GM12874 (cell line): ENCODE data around the gene CYP46A1.

Source experiments
- CTCF ChIP-seq: IDR thresholded peaks from 2 replicates; pipeline ENCODE4 v1.5.1; 2011; ENCODE audit warnings: low read depth, mild to moderate bottlenecking, control low read depth, low read length, moderate library complexity; ENCODE audit not compliant: insufficient read depth

Gene CYP46A1

GRCh38 chr14:99720941-99721791, 37.1 kb downstream of the CYP46A1 start:
- no peak for TF ChIP-seq CTCF

GRCh38 chr14:99721792-99722516, 37.9 kb downstream of the CYP46A1 start:
- TF ChIP-seq CTCF, result no peak

- no peak for TF ChIP-seq CTCF
Measured at GRCh38 chr14:99722741-99723140, 38.6 kb downstream of the CYP46A1 start.

GRCh38 chr14:99724196-99724891, 40.2 kb downstream of the CYP46A1 start:
- no peak for TF ChIP-seq CTCF

- no peak for TF ChIP-seq CTCF
Measured at GRCh38 chr14:99724939-99725773, 41.1 kb downstream of the CYP46A1 start.

- TF ChIP-seq CTCF, result no peak
Measured at GRCh38 chr14:99725774-99726537, 41.9 kb downstream of the CYP46A1 start.
